ENCODE measurements around the gene CCDC149. TPM values are rescaled to one million over a fixed set of nuclear protein-coding genes. Genes with fewer than 3 reads are reported as not detected.

CCDC149 gene
- total RNA-seq, 1 experiment from 2014 or later, result 0.95 TPM

DNA sequence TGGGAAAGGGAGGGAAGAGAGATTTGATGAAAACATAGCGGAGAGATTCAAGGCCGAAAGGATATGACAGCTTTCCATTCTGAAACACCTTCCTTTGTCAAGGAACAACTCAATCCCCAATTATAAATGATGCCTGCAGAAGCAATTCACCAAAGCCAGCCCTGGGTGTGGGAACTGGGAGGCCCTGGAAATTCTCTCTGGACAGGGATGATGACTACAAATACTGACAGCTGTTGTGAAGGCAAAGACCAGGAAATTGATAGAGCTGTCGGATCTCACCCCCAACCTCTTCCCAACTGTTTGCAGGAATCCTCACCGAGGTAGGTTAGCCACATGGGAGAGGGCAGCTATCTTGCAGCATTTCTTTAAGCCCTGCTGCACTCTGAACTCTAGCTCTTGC, 54.3 kb downstream of the CCDC149 start:
- H3K27ac Mint-ChIP-seq (ENCODE audit: unreplicated experiment), result no peak overlapping the region
- Histone ChIP-seq H3K4me1 (no peaks in the 10 kb centered on the region), H3K4me3 (ENCODE audit: low read depth, low read length) (no peak overlapping the region), H3K9me3 (no peaks in the 10 kb centered on the region), H3K36me3 (ENCODE audit: control insufficient read depth, insufficient read depth, low read length) (no peaks in the 10 kb centered on the region), H3K27me3 (replicated peaks; ENCODE audit: control insufficient read depth, insufficient read depth, low read length) (no peaks in the 10 kb centered on the region)
- TF ChIP-seq, protein P1, sequence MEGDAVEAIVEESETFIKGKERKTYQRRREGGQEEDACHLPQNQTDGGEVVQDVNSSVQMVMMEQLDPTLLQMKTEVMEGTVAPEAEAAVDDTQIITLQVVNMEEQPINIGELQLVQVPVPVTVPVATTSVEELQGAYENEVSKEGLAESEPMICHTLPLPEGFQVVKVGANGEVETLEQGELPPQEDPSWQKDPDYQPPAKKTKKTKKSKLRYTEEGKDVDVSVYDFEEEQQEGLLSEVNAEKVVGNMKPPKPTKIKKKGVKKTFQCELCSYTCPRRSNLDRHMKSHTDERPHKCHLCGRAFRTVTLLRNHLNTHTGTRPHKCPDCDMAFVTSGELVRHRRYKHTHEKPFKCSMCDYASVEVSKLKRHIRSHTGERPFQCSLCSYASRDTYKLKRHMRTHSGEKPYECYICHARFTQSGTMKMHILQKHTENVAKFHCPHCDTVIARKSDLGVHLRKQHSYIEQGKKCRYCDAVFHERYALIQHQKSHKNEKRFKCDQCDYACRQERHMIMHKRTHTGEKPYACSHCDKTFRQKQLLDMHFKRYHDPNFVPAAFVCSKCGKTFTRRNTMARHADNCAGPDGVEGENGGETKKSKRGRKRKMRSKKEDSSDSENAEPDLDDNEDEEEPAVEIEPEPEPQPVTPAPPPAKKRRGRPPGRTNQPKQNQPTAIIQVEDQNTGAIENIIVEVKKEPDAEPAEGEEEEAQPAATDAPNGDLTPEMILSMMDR (IDR thresholded peaks at IDR 0.05; ENCODE audit: insufficient read depth in 1 of 2, low read depth in 1 of 2, low read length in 1 of 2, severe bottlenecking in 1 of 2, unreplicated experiment in 1 of 2), result no peak
- POLR2A ChIA-PET, result no interaction called here
- H3K36me3 Mint-ChIP-seq (ENCODE audit: insufficient read depth, unreplicated experiment), result no peaks in the 10 kb centered on the region
- no peak for DNase-seq
- CTCF ChIA-PET, result interaction anchor here (0.5 kb wide), 1 partner anchor 50 kb away, joined by 3 read pairs; no protein-coding TSS in a partner anchor
- peaks cover 19% of the 10 kb centered on the region for H3K27me3 Mint-ChIP-seq (ENCODE audit: insufficient read depth, unreplicated experiment)
- no peak overlapping the region for H3K4me3 Mint-ChIP-seq (ENCODE audit: unreplicated experiment)
- H3K4me1 Mint-ChIP-seq (ENCODE audit: low read depth, unreplicated experiment), result no peaks in the 10 kb centered on the region
- no TSS peak for BruUV-seq (replicated peaks)
- H3K9me3 Mint-ChIP-seq (ENCODE audit: unreplicated experiment), result peaks cover 28% of the 10 kb centered on the region
- intact Hi-C loops (cut with micrococcal nuclease; ENCODE audit: unreplicated experiment), result no loop called here

DNA sequence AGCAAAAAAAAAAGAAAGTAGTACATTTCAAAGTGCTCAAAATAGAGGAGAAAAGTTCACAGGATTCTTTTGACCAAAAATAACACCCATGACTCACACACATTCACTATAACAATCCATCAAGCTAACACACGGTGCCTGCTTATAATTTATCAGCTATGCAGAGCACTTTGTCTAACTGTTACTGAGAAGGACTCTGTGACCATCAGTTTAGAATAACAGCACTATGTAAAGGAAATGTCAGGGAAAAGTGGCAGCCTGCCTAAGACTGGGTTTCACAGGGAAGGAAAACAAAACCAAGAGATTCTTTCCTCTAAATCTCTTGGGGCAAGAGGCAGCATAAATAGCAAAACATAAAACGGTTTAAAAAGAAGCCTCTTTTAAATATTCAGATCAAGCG, 54.8 kb downstream of the CCDC149 start:
- BruUV-seq (replicated peaks), result no TSS peak
- no peaks in the 10 kb centered on the region for H3K27me3 ChIP-seq (replicated peaks; ENCODE audit: control insufficient read depth, insufficient read depth, low read length)
- POLR2A ChIA-PET, result no interaction called here
- intact Hi-C loops (cut with micrococcal nuclease; ENCODE audit: unreplicated experiment), result no loop called here
- H3K36me3 Mint-ChIP-seq (ENCODE audit: insufficient read depth, unreplicated experiment), result no peaks in the 10 kb centered on the region
- H3K36me3 ChIP-seq (ENCODE audit: control insufficient read depth, insufficient read depth, low read length), result no peaks in the 10 kb centered on the region
- TF ChIP-seq, protein P1 (IDR thresholded peaks at IDR 0.05; ENCODE audit: insufficient read depth in 1 of 2, low read depth in 1 of 2, low read length in 1 of 2, severe bottlenecking in 1 of 2, unreplicated experiment in 1 of 2), result no peak
- CTCF ChIA-PET, result no interaction called here
- DNase-seq, result no peak
- no peak overlapping the region for H3K4me3 Mint-ChIP-seq (ENCODE audit: unreplicated experiment)
- H3K27me3 Mint-ChIP-seq (ENCODE audit: insufficient read depth, unreplicated experiment), result peaks cover 21% of the 10 kb centered on the region
- H3K9me3 ChIP-seq, result no peaks in the 10 kb centered on the region
- H3K9me3 Mint-ChIP-seq (ENCODE audit: unreplicated experiment), result peaks cover 26% of the 10 kb centered on the region
- H3K4me1 Mint-ChIP-seq (ENCODE audit: low read depth, unreplicated experiment), result no peaks in the 10 kb centered on the region
- no peak overlapping the region for H3K4me3 ChIP-seq (ENCODE audit: low read depth, low read length)
- no peaks in the 10 kb centered on the region for H3K4me1 ChIP-seq
- no peak overlapping the region for H3K27ac Mint-ChIP-seq (ENCODE audit: unreplicated experiment)

DNA sequence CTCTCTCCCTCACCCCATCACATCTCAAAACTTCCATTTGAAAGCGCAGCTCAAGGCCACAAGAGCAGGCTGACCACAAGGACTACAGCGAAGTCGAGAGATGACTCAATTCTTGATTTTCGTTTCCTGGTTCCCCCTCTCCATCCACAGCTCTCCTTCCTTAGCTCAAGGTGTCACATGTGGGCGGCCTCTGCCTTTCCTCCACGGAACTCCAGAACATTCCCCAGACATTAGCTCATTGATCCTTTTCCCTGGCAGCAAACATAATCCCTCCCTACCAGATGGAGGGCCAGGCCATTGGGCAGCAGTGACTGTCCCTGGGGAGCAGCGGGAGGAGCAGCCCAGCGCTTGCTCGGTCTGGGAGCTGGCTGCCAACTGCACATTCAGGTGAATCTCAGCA, 56.3 kb downstream of the CCDC149 start:
- Histone ChIP-seq H3K9me3 (no peaks in the 10 kb centered on the region), H3K4me1 (no peaks in the 10 kb centered on the region), H3K4me3 (ENCODE audit: low read depth, low read length) (no peak overlapping the region), H3K36me3 (ENCODE audit: control insufficient read depth, insufficient read depth, low read length) (no peaks in the 10 kb centered on the region), H3K27me3 (replicated peaks; ENCODE audit: control insufficient read depth, insufficient read depth, low read length) (no peaks in the 10 kb centered on the region)
- H3K27ac Mint-ChIP-seq (ENCODE audit: unreplicated experiment), result no peak overlapping the region
- no TSS peak for BruUV-seq (replicated peaks)
- no peak overlapping the region for H3K4me3 Mint-ChIP-seq (ENCODE audit: unreplicated experiment)
- H3K27me3 Mint-ChIP-seq (ENCODE audit: insufficient read depth, unreplicated experiment), result peaks cover 26% of the 10 kb centered on the region
- TF ChIP-seq, protein P1 (IDR thresholded peaks at IDR 0.05; ENCODE audit: insufficient read depth in 1 of 2, low read depth in 1 of 2, low read length in 1 of 2, severe bottlenecking in 1 of 2, unreplicated experiment in 1 of 2), result no peak
- ChIA-PET POLR2A (no interaction called here), CTCF (no interaction called here)
- DNase-seq, result no peak
- no peaks in the 10 kb centered on the region for H3K4me1 Mint-ChIP-seq (ENCODE audit: low read depth, unreplicated experiment)
- peaks cover 16% of the 10 kb centered on the region for H3K9me3 Mint-ChIP-seq (ENCODE audit: unreplicated experiment)
- intact Hi-C loops (cut with micrococcal nuclease; ENCODE audit: unreplicated experiment), result no loop called here
- H3K36me3 Mint-ChIP-seq (ENCODE audit: insufficient read depth, unreplicated experiment), result no peaks in the 10 kb centered on the region
